KBM-7 (cell line): Measurements from ENCODE around the gene TNFRSF13B.
A peak's percentile ranks its signal among the peaks of the same experiment; 100 is the strongest.
"Not testable (repeated sequence)": the region's sequence is repeated elsewhere in the genome, so short reads cannot be mapped to it uniquely, and the experiment has no call there.

ENCODE experiments used
- DNase-seq: peaks from one replicate; pipeline ENCODE4 v3.0.0-alpha.2; 2015
- in situ Hi-C: fragments of 300-500 bp; cut with MboI; formaldehyde crosslinking; loops from 2 replicates; pipeline ENCODE4 v1.14.3; 2020; ENCODE audit warnings: low sequenced_read_pairs, low pct_unique_long_range_greater_than_20kb, mixed read lengths

TNFRSF13B gene

DNA sequence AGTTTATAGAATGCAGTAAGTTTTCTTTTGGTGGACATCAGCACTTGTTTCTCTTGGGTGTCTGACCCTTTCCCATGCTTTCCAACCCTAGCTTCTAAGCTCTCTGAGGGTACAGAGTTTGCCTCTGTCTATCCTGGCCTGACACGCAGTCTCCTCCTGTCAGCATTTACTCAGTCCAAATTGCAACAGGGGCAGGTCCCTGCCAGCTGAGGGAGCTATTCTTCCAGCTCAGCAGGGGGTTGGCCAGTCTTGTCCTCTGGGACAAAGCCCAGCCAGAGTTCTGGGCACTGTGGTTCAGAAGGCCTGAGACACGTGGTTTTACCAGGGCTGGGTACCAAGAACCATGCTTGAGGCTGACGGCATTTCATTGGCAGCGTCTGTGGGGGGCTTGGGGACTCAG, 38.1 kb upstream of the TNFRSF13B start:
- DNase-seq: not testable (repeated sequence)
- in situ Hi-C loops: loop anchor here (25.0 kb wide), 1 partner anchor 302 kb away; the partner anchor contains the start of gene NT5M

DNA sequence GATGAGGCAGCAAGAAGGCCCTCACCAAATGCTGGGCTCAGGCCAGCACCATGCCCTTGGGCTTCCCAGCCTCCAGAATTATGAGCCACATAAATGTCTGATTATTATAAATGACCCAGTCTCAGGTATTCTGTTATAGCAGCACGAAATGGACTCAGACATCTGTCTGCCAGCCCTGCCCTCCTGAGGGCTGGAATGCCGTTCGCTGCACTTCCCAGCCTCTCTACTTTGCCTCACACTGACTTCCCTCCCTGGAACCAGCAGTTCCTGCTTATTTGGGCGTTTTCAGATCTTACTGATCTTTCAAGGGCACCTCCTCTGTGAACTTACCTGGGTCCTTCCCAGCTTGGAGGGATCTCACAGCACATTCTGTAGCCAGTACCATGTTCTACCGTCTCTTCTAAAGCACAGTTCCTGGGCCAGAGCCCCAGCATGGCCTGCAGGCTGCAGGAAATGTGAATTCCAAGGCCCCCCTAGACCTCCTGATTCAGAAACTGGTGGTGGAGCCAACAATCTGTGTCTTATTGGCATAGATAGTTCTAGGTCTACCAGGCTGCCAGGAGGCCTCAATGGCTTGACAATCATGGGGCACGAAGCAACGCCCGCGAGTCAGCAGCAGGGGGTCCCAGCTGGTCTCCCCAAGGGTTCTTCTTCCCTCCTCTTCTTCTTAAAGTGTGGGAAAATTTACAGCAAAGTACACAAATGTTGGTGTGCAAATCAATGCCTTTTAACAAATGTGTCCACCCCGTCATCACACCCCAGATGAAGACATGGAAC, 36.9 kb upstream of the TNFRSF13B start:
- not testable (repeated sequence) for DNase-seq
- in situ Hi-C loops: loop anchor here (25.0 kb wide), 1 partner anchor 303 kb away; the partner anchor contains the start of gene NT5M

DNA sequence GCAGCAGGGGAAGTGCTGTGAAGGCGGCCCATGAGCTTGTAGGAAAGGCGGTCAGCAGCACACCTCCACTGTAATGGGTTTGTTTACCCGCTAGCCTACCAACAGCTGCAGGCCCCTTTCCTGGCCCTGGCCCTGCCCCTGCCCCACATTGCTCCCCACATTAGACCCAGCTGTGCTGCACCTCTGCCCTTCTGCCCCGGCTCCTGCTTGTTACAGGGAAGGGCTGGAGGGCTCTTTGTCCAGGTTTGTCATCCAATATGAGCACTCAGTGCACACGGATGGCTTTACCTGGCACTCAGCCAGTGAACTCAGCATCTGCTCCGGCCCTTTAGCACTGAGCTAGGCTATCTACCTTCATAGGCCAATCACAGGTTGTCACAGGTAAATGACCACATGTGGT, 36.0 kb upstream of the TNFRSF13B start:
- in situ Hi-C loops: loop anchor here (25.0 kb wide), 1 partner anchor 304 kb away; the partner anchor contains the start of gene NT5M
- DNase-seq: not testable (repeated sequence)

DNA sequence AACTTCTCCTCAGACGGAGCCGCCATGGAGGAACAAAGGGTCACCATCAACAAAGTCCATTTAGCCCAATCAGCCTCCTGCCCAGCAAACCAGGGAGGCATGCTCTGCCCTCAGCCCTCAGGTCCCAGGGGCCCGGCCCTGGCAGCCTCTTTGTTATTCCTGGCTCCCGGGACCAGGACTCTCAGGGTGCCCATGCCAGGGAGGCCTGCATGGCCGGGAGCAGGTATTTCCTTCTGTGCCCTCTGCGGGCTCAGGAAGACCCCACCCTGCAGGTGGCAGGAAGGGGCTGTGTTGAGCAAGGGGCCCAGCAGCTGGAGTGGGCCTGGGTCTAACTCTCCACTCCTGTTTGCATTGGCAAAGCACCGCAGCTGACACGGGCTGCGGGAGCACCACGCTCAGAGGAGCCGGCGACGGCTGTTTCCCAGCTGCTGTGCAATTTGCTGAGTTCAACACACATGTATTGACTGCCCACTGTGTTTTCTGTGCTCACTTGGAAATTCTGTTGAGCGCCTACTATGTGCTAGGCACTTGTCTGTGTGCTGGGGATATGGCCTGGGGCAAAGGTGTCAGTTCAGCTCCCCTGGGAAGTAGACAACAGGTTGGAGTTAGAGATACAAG, 33.2 kb upstream of the TNFRSF13B start:
- in situ Hi-C loops: loop anchor here (25.0 kb wide), 1 partner anchor 307 kb away; the partner anchor contains the start of gene NT5M

DNA sequence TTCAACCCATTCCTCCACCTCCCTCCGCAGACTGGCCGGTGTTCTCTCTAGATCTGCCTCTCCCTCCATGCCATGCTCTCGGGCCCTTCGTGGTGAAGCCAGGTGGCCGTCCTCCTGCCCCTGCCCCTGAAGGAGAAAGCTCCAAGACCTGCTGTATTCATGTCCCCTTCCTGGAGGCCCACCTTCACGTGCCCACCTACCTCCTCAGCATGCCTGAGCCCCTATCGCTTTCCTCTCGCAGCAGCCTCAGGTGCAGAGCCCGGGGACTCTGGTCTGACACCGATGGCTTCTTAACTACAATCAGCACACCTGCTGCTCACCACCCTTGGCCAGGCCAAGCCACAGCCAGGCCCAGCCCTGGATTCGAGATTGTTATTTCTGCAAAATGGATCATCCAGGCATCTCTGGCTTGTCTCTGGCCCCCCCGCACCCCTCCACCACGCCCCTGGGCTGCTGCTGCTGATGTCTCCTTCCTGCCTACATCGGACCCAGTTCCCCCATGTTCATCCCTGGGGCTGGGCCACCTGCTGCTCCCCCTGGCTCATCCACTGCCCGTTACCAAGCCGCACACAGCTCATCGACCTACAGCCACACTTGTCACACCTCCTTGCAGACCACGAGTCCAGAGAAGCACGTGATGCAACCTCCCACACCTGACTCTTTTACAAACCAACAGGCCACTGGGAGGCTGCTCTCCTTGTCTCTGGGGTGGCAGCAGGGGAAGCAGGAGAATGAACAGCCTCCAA, 32.5 kb upstream of the TNFRSF13B start:
- in situ Hi-C loops: loop anchor here (25.0 kb wide), 1 partner anchor 308 kb away; the partner anchor contains the start of gene NT5M

More for the DNA sequence above, 33.2 kb upstream of the TNFRSF13B start:
- DNase-seq: not testable (repeated sequence)

DNA sequence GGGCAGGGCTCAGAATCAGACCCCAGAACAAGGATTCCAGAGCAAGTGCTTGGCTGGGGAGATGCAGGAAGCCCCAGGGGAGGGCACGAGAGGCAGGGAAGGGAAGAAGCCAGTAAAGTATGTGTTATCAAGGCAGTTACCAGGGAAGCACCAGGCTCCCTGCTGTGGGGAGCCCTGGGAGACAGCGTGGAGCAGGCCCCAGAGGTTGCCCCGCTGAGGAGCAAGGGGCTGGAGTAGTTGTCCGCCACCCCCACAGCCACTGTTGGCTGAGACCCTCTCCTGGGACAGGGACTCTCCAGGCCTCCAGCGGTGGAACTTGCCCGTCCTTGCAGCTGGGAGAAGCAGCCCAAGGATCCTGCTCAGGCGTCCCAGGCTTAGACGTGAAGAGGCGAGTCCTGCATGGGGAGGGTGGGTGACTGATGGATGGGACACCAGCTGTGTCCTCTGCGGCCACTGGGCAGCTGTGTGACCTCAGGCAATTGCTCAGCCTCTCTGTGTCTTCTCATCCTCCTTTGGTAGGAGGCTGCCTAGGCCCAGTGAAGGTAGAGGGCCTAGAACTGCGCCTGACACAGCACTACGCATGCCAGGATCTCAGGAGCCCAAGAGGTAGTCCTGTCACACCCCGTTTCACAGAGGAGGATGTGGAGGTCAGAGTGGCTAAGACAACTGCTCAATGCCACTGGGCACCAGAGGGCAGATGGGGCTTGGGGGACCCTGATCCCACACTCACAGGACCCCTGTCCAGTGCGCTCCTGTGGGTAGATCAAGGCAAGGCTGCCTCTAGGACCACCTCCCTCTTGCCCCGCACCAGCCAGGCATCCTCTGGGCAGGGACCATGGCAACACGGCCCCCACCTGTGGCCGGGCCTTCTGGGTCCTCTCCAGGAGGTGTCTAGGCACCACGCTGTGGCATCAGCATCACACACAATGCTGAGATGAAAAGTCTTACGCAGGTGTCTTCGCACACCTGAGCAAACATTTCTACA, 31.1 kb upstream of the TNFRSF13B start:
- not testable (repeated sequence) for DNase-seq
- in situ Hi-C loops: loop anchor here (25.0 kb wide), 1 partner anchor 309 kb away; the partner anchor contains the start of gene NT5M

More for the DNA sequence above, 32.5 kb upstream of the TNFRSF13B start:
- DNase-seq: no peak

DNA sequence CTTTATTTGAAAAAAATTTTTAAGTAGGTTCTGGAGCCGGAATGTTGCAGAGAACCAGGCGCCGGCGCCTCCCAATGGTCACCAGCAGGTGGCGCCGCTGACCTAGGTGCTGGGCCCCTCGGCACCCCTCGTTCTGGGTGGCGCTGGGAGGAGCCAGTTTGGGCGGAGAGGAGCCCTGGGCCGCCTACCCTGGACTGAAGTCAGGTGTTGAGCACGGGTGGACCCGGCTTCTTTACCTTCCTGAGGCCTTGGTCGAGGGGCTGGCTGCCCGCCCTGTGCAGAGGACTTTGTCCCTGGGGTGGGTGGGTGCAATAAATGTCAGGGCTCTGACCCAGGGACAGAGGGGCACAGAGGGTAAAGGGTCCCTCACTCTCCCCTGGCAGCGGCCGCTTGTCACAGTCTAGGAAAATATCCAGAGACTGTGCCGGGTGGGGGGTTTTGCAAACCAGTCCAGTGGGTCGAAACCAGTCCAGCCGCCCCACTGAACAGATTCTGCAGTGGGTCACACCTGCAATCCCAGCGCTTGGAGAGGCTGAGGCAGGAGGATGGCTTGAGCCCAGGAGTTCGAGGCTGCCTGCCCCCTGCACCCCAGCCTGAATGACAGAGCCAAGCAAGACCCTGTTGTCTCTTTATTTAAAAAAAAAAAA, 30.1 kb upstream of the TNFRSF13B start:
- peak; percentile 75 for DNase-seq
- in situ Hi-C loops: loop anchor here (25.0 kb wide), 1 partner anchor 310 kb away; the partner anchor contains the start of gene NT5M

DNA sequence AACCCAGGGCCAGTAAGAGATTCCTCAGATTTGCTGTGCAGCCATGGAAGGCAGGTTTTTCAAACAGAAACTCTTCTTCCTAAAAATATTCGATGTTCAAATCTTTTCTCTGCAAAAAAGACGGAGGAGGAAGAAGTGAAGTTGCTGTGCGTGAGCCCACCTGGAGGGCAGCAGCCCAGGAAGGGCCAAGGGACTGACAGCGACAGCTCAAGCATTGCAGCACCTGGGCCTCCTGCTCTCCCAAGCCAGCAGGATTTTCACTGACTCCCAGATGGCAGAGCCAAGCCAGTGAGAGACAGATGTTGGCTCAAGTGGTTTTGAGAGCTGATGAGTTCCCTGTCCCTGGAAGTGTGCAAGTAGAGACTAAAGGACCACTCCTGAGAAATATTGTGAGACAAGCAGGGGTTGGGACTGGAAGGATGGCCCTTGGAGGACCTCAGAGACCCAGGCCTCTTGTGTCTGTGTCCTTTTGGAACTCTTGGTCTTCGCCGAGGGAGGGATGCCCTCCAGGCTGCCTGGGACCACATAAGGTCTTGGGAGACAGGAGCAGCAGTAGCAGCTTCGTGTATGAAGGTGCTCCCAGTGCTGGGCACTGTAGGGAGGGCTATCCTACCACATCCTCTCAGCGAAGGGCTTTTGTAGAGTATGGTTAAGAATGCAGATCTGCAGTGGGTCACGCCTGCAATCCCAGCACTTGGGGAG, 29.3 kb upstream of the TNFRSF13B start:
- in situ Hi-C loops: loop anchor here (25.0 kb wide), 1 partner anchor 311 kb away; the partner anchor contains the start of gene NT5M
- no peak for DNase-seq

DNA sequence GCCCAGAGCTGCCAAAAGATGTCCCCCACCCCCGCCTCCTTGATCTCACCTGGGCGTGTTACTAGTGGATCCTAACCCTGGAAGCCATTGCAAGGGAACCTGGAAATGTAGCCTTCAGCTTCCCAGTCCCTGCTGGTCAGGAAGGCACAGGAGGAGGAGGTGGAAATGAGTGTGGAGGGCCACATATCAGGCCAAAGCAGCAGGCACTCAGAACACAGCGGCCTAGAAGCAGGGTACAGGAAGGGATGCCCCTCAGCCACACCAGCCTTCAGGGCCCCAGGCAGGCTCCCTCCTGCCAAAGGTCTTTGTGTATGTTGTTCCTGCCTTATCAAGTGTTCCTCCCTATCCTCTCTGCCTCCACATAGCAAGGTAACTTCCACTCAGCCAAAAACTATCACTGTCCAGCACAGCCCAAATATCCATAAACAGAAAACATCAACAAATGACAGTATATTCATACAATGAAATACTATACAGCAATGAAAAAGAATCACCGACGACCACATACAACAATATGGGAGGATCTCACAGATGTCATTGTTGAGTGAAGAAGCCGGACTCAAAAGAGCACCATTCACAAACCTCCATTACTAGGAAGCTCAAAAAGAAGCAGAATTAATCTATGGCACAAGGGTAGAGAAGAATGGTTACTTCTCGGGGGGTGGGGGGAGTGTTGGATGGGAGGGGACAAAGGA, 28.2 kb upstream of the TNFRSF13B start:
- in situ Hi-C loops: loop anchor here (25.0 kb wide), 1 partner anchor 312 kb away; the partner anchor contains the start of gene NT5M
- DNase-seq: no peak

DNA sequence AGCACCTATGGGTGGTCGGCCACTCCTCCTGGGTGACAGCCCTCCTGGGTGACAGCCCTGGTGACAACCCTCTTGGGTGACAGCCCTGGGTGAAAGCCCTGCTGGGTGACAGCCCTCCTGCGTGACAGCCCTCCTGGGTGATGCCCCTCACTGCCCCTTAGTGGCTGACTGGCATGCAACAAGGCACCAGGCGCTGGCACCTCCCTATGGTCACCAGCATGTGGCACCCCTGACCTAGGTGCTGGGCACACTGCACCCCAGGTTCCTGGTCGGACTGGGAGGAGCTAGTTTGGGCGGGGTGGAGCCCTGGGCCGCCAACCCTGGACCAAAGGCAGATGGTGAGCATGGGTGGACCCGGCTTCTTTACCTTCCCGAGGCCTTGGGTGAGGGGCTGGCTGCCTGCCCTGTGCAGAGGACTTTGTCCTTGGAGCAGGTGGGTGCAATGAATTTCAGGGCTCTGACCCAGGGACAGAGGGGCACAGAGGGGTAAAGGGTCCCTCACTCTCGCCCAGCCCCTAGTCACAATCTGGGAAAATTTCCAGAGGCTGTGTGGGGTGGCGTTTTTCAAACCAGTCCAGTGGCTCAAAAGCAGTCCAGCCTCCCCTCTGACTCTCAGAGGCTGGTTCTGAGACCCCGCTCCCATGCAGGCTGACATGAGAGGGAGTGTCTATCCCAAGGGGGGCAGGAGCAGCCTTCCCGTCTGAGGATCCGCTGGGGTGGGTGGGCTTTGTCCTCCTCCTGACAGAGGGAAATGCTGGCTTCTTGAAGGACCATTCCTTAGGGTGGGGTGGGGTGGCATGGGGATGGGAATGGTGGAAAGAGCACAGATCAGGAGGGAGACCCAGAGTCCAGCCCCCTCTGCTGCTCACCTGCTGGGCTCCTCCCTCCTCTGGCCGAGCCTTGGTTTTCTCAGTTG, 25.9 kb upstream of the TNFRSF13B start:
- no peak for DNase-seq
- in situ Hi-C loops: no loop called here

DNA sequence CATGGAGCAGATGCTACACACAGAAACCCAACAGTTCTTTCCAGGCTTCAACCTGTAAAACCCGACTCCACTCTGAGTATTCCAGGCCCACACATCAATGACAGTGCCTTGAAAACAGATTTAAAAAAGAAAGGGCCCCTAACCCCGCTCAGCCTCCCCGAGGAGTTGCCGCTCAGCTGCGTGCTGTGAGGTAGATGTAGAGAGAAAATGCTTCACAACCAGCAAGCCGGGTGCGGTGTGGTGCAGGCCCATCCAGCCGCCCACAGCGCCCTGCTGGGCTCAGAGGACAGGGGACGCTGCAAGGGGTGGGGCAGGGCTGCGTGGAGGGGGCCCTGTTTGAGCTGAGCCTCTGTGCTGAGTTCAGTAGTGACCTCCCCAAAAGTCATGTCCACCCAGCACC, 24.8 kb upstream of the TNFRSF13B start:
- DNase-seq, in situ Hi-C loops: not testable (repeated sequence)

DNA sequence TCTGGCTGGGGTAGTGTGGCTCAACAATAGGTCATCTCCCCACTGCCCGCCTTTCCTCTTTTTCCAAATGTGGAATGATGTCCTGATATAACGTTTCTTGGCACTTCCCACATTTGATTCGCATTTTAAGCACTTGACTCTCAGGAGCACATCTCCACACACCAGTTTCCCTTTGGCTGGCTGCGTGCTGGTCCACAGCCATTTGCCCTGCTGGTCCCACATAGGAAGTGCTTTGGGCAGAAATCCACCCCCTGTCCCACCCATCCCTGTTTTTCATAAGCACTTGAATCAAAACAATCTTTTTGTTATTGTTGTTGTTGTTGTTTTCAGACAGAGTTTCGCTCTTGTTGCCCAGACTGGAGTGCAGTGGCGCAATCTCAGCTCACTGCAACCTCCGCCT, 24.0 kb upstream of the TNFRSF13B start:
- DNase-seq: no peak
- in situ Hi-C loops: no loop called here

DNA sequence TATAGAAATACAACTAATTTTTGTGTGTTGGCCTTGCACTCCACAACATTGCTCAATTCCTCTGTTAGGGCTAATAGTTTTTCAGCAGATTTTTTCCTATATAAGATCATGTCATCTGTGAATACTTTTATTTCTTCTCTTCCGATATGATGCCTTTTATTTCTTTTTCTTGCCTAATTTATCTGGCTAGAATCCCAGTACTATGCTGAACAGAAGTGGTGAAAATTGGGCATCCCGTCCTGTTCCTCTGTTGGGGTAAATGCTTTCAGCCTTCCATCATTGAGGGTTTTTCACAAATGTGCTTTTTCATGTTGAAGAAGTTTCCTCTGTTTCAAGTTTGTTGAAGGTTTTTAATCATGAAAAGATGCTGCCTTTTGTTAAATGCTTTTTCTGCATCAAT, 22.7 kb upstream of the TNFRSF13B start:
- in situ Hi-C loops: no loop called here
- no peak for DNase-seq

DNA sequence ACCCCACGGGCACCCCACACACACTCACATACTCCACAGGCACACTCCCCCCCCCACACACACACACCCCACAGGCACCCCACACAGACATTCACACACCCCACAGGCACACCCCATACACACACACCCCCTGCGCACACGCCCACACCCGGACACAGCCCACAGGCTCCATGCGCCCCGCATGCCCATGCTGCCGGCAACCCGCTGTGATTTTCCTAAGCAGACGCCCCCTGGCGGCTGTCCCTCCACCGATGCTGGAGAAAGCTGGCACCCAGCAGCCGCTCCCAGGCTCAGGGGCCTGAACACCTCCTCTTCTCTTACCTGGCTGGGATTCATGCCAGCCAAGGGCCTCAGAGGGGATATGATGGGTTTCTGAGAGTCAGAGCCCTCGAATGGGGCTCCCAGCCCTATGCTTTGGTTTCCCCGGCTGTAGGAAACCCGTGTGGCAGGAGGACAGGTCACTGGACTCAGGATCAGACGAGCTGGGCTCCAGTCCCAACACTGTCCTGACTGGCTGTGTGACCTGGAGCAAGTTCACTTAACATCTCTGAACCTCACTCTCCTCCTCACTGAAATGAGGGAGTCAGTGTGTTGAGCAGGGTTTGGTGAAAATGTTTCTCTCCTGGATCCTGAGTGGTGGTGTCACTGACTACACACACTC, 19.6 kb upstream of the TNFRSF13B start:
- in situ Hi-C loops: no loop called here
- peak; percentile 77 for DNase-seq
